WTC11 (cell line): ENCODE results near the gene ACVR1B. TPM values are rescaled to one million over a fixed set of nuclear protein-coding genes. Genes with fewer than 3 reads are reported as not detected.

ENCODE experiments used
- ATAC-seq: fragments of 200-7000 bp; cut with Tn5 transposase; 2 replicates; pipeline ENCODE4 v1.10.0; 2021; ENCODE audit warnings: mild to moderate bottlenecking, moderate library complexity
- CTCF ChIA-PET: fragments of 300-600 bp; sonication (Branson Sonifier 250); formaldehyde crosslinking; loops from one replicate; lab custom pipeline; 2021; ENCODE audit warnings: antibody characterized with exemption; lab: Charles Lee
- POLR2A ChIA-PET: fragments of 350-600 bp; sonication (Branson Sonifier 250); formaldehyde crosslinking; loops from one replicate; lab custom pipeline; 2021; ENCODE audit warnings: antibody characterized with exemption; lab: Charles Lee
- DNase-seq: peaks from one replicate; pipeline ENCODE4 v3.0.0; 2021; ENCODE audit warnings: low spot score
- H3K27ac Mint-ChIP-seq: 2 replicates; pipeline ENCODE4 v1.8.0; 2021; ENCODE audit warnings: mixed read lengths
- H3K27me3 Mint-ChIP-seq: 2 replicates; pipeline ENCODE4 v1.8.0; 2021; ENCODE audit warnings: low read depth, mild to moderate bottlenecking, moderate library complexity, mixed read lengths
- H3K36me3 Mint-ChIP-seq: 2 replicates; pipeline ENCODE4 v1.8.0; 2021; ENCODE audit warnings: mixed read lengths
- H3K4me1 Mint-ChIP-seq: 2 replicates; pipeline ENCODE4 v1.8.0; 2022; ENCODE audit warnings: mixed read lengths
- H3K4me3 Mint-ChIP-seq: 2 replicates; pipeline ENCODE4 v1.8.0; 2021; ENCODE audit warnings: mild to moderate bottlenecking, moderate library complexity, mixed read lengths
- H3K9me3 Mint-ChIP-seq: 2 replicates; pipeline ENCODE4 v1.8.0; 2021; ENCODE audit warnings: mixed read lengths
- AR ChIP-seq: fragments of 250-450 bp; sonication (Bioruptor Pico); IDR thresholded peaks from 2 replicates; pipeline ENCODE4 v1.9.0; 2021; ENCODE audit warnings: mild to moderate bottlenecking
- ATF3 ChIP-seq: sonication (generic); formaldehyde crosslinking; conservative IDR thresholded peaks from 2 replicates; pipeline ENCODE4 v1.8.1; 2022; ENCODE audit warnings: mild to moderate bottlenecking, missing genetic modification reagents
- E2F4 ChIP-seq: sonication (generic); formaldehyde crosslinking; IDR thresholded peaks from 2 replicates; pipeline ENCODE4 v1.8.1; 2022; ENCODE audit warnings: low read depth, mild to moderate bottlenecking, moderate library complexity, missing genetic modification reagents, borderline replicate concordance
- ERG ChIP-seq: fragments of 250-450 bp; sonication (Bioruptor Pico); IDR thresholded peaks from 2 replicates; pipeline ENCODE4 v1.8.0; 2021; ENCODE audit warnings: mild to moderate bottlenecking
- FOXP4 ChIP-seq: sonication (generic); formaldehyde crosslinking; IDR thresholded peaks from 2 replicates; pipeline ENCODE4 v1.8.0; 2022; ENCODE audit warnings: mild to moderate bottlenecking, missing genetic modification reagents
- GRHL2 ChIP-seq: fragments of 250-450 bp; sonication (Bioruptor Pico); IDR thresholded peaks from 2 replicates; pipeline ENCODE4 v1.8.0; 2022; ENCODE audit warnings: mild to moderate bottlenecking, moderate library complexity; ENCODE audit not compliant: insufficient replicate concordance, severe bottlenecking
- HMGA2 ChIP-seq: fragments of 250-450 bp; sonication (Bioruptor Pico); IDR thresholded peaks from 2 replicates; pipeline ENCODE4 v1.4.0; 2021; ENCODE audit warnings: mild to moderate bottlenecking, moderate library complexity
- MYBL2 ChIP-seq: sonication (generic); formaldehyde crosslinking; IDR thresholded peaks from 2 replicates; pipeline ENCODE4 v1.8.1; 2023; ENCODE audit warnings: mild to moderate bottlenecking, moderate library complexity, missing genetic modification reagents
- NR2C2 ChIP-seq: sonication (generic); formaldehyde crosslinking; IDR thresholded peaks from 2 replicates; pipeline ENCODE4 v1.8.0; 2022; ENCODE audit warnings: mild to moderate bottlenecking, missing genetic modification reagents
- RELA ChIP-seq: sonication (generic); formaldehyde crosslinking; IDR thresholded peaks from 2 replicates; pipeline ENCODE4 v1.8.1; 2022; ENCODE audit warnings: missing genetic modification reagents, mild to moderate bottlenecking, borderline replicate concordance
- TCF7 ChIP-seq: sonication (generic); formaldehyde crosslinking; IDR thresholded peaks from 2 replicates; pipeline ENCODE4 v1.8.0; 2022; ENCODE audit warnings: mild to moderate bottlenecking, low read depth, missing genetic modification reagents, moderate library complexity
- USF1 ChIP-seq: sonication (generic); formaldehyde crosslinking; IDR thresholded peaks from 2 replicates; pipeline ENCODE4 v1.8.0; 2022; ENCODE audit warnings: mild to moderate bottlenecking, missing genetic modification reagents
- ZNF121 ChIP-seq: sonication (generic); formaldehyde crosslinking; IDR thresholded peaks from 2 replicates; pipeline ENCODE4 v1.8.0; 2023; ENCODE audit warnings: missing genetic modification reagents
- ZNF138 ChIP-seq: sonication (generic); formaldehyde crosslinking; conservative IDR thresholded peaks from 2 replicates; pipeline ENCODE4 v1.8.1; 2022; ENCODE audit warnings: mild to moderate bottlenecking, moderate library complexity, missing genetic modification reagents
- ZNF219 ChIP-seq: sonication (generic); formaldehyde crosslinking; IDR thresholded peaks from 2 replicates; pipeline ENCODE4 v1.8.0; 2023; ENCODE audit warnings: missing genetic modification reagents, mild to moderate bottlenecking, borderline replicate concordance
- ZNF263 ChIP-seq: sonication (generic); formaldehyde crosslinking; IDR thresholded peaks from 2 replicates; pipeline ENCODE4 v1.8.1; 2022; ENCODE audit warnings: low read depth, mild to moderate bottlenecking, moderate library complexity, missing genetic modification reagents
- ZNF671 ChIP-seq: fragments of 250-450 bp; sonication (Bioruptor Pico); IDR thresholded peaks from 2 replicates; pipeline ENCODE4 v1.8.0; 2021; ENCODE audit warnings: mild to moderate bottlenecking
- ZSCAN18 ChIP-seq: fragments of 250-450 bp; sonication (Bioruptor Pico); IDR thresholded peaks from 2 replicates; pipeline ENCODE4 v2.1.2; 2022; ENCODE audit warnings: mild to moderate bottlenecking, moderate library complexity
- total RNA-seq: library from RNA; stranded (reverse); gene quantifications from 3 replicates; pipeline ENCODE4 v1.2.3, GENCODE V29; 2021

The ACVR1B gene
- total RNA-seq, 1 experiment from 2014 or later: 24.1 TPM

- ATAC-seq: no peak
- no peak overlapping the region for H3K4me3 Mint-ChIP-seq
- peaks cover 34% of the 10 kb centered on the region for H3K27me3 Mint-ChIP-seq
- no peaks in the 10 kb centered on the region for H3K9me3 Mint-ChIP-seq
- no peak overlapping the region for H3K27ac Mint-ChIP-seq
- TF ChIP-seq TCF7 (CRISPR knock-in tag) (no peak), USF1 (CRISPR knock-in tag) (no peak), ZNF121 (CRISPR knock-in tag) (no peak), ZNF263 (CRISPR knock-in tag) (no peak), MYBL2 (CRISPR knock-in tag) (no peak), HMGA2 (no peak), ZNF671 (no peak), E2F4 (CRISPR knock-in tag) (no peak), AR (CRISPR knock-in tag) (no peak), GRHL2 (CRISPR knock-in tag) (no peak), RELA (no peak), ZNF219 (CRISPR knock-in tag) (no peak), ZSCAN18 (CRISPR knock-in tag) (no peak), ERG (CRISPR knock-in tag) (no peak), NR2C2 (no peak), ATF3 (no peak), ZNF138 (no peak), FOXP4 (CRISPR knock-in tag) (no peak)
- TF ChIP-seq, all 79 proteins: peak for 0
- ChIA-PET CTCF (interaction anchor here (6.6 kb wide), 1 partner anchor 20 kb away, joined by 57 read pairs; no protein-coding TSS in a partner anchor), POLR2A (interaction anchor here (1.0 kb wide), 1 partner anchor 13 kb away, joined by 4 read pairs; no protein-coding TSS in a partner anchor)
- Mint-ChIP-seq H3K4me1 (peaks cover 17% of the 10 kb centered on the region), H3K36me3 (no peaks in the 10 kb centered on the region)
- no peak for DNase-seq
Measured at GRCh38 chr12:52045794-52046199, 94.3 kb downstream of the ACVR1B start.

Other genes with a start within 250 kb of the ACVR1B start
- gene FIGNL2, start 103.0 kb upstream of the ACVR1B start, total RNA-seq: 9.9 to 10.3 TPM (median 10.0 TPM) in 3 replicates
- gene ANKRD33, start 63.6 kb upstream of the ACVR1B start, total RNA-seq: 1.7 to 2.3 TPM (median 2.0 TPM) in 3 replicates
- gene ACVRL1, start 44.2 kb upstream of the ACVR1B start, total RNA-seq: 0.64 to 1.5 TPM (median 0.98 TPM) in 3 replicates
- 5.5 to 7.1 TPM (median 6.1 TPM) in 3 replicates for gene TAMALIN, start 55.2 kb downstream of the ACVR1B start, total RNA-seq
- 19.2 to 26.9 TPM (median 22.0 TPM) in 3 replicates for gene NR4A1, start 99.7 kb downstream of the ACVR1B start, total RNA-seq
- 43.3 to 52.1 TPM (median 45.0 TPM) in 3 replicates for gene ATG101, start 118.3 kb downstream of the ACVR1B start, total RNA-seq
- gene SMIM41, start 128.0 kb downstream of the ACVR1B start, total RNA-seq: 0.14 to 0.21 TPM in 2 of 3 replicates, not detected in the other
- gene KRT80, start 240.3 kb downstream of the ACVR1B start, total RNA-seq: 0.09 to 0.11 TPM (median 0.11 TPM) in 3 replicates